Astrocyte (in vitro differentiated cells and primary cell): Measurements from ENCODE around the gene ACADSB. TPM values are rescaled to one million over a fixed set of nuclear protein-coding genes. Genes with fewer than 3 reads are reported as not detected.

Source experiments
- DNase-seq: peaks from one replicate; pipeline ENCODE4 v3.0.0-alpha.2; 2010; ENCODE audit warnings: low read depth
- FAIRE-seq: peaks from 2 replicates; lab custom pipeline; 2011; peaks lifted over from hg19 to GRCh38; lab: Jason Lieb, UNC
- H2AFZ ChIP-seq: 2 replicates; pipeline ENCODE4 v1.6.0; 2012; ENCODE audit warnings: low read depth, low read length, inconsistent platforms
- H3K27ac ChIP-seq: 2 replicates; pipeline ENCODE4 v1.5.1; 2011; ENCODE audit warnings: low read depth, low read length, inconsistent platforms
- H3K27me3 ChIP-seq: 2 replicates; pipeline ENCODE4 v1.6.0; 2011; ENCODE audit warnings: low read length, inconsistent platforms; ENCODE audit not compliant: insufficient read depth
- H3K36me3 ChIP-seq: 2 replicates; pipeline ENCODE4 v1.5.1; 2011; ENCODE audit warnings: low read length, inconsistent platforms; ENCODE audit not compliant: insufficient read depth
- H3K4me1 ChIP-seq: 2 replicates; pipeline ENCODE4 v1.5.1; 2011; ENCODE audit warnings: low read length, inconsistent platforms; ENCODE audit not compliant: insufficient read depth
- H3K4me2 ChIP-seq: 2 replicates; pipeline ENCODE4 v1.6.0; 2012; ENCODE audit warnings: low read length, inconsistent platforms
- H3K4me3 ChIP-seq: 2 replicates; pipeline ENCODE4 v1.5.1; 2011; ENCODE audit warnings: low read depth, mild to moderate bottlenecking, low read length, inconsistent platforms; ENCODE audit not compliant: insufficient read depth
- H3K79me2 ChIP-seq: 2 replicates; pipeline ENCODE4 v1.6.0; 2012; ENCODE audit warnings: mild to moderate bottlenecking, low read length, inconsistent platforms; ENCODE audit not compliant: insufficient read depth
- H3K9ac ChIP-seq: 2 replicates; pipeline ENCODE4 v1.6.0; 2012; ENCODE audit warnings: mild to moderate bottlenecking, low read length, inconsistent platforms
- H3K9me3 ChIP-seq: 2 replicates; pipeline ENCODE4 v1.5.1; 2012; ENCODE audit warnings: low read depth, mild to moderate bottlenecking, low read length, inconsistent platforms; ENCODE audit not compliant: insufficient read depth
- H4K20me1 ChIP-seq: 2 replicates; pipeline ENCODE4 v1.6.0; 2012; ENCODE audit warnings: low read length, inconsistent platforms; ENCODE audit not compliant: insufficient read depth
- H3K27ac Mint-ChIP-seq: one replicate; pipeline ENCODE4 v1.8.0; 2021; ENCODE audit warnings: mild to moderate bottlenecking, mixed read lengths; ENCODE audit not compliant: unreplicated experiment
- H3K27me3 Mint-ChIP-seq: one replicate; pipeline ENCODE4 v1.8.0; 2021; ENCODE audit warnings: low read depth, mixed read lengths; ENCODE audit not compliant: unreplicated experiment
- H3K36me3 Mint-ChIP-seq: one replicate; pipeline ENCODE4 v1.8.0; 2021; ENCODE audit warnings: low read depth, mixed read lengths; ENCODE audit not compliant: unreplicated experiment
- H3K4me1 Mint-ChIP-seq: one replicate; pipeline ENCODE4 v1.8.0; 2021; ENCODE audit warnings: low read depth, mixed read lengths; ENCODE audit not compliant: unreplicated experiment
- H3K4me3 Mint-ChIP-seq: one replicate; pipeline ENCODE4 v1.8.0; 2021; ENCODE audit warnings: mild to moderate bottlenecking, moderate library complexity, mixed read lengths; ENCODE audit not compliant: unreplicated experiment
- H3K9me3 Mint-ChIP-seq: one replicate; pipeline ENCODE4 v1.8.0; 2021; ENCODE audit warnings: mild to moderate bottlenecking, mixed read lengths; ENCODE audit not compliant: unreplicated experiment
- EZH2 ChIP-seq: IDR thresholded peaks from 2 replicates; pipeline ENCODE4 v1.6.1; 2012; ENCODE audit warnings: mild to moderate bottlenecking, low read length, inconsistent platforms; ENCODE audit not compliant: insufficient read depth
- total RNA-seq: library from RNA; stranded (reverse); gene quantifications from 2 replicates; pipeline ENCODE4 v1.2.1, GENCODE V29; 2021
- TF ChIP-seq, protein P1 (sequence below): IDR thresholded peaks from 2 replicates; pipeline ENCODE4 v1.5.1; 2011; ENCODE audit warnings: low read depth, mild to moderate bottlenecking, inconsistent platforms, low read length, moderate library complexity; ENCODE audit not compliant: insufficient read depth

ACADSB gene
- total RNA-seq, 1 donor from 2014 or later = 10.0 TPM

DNA sequence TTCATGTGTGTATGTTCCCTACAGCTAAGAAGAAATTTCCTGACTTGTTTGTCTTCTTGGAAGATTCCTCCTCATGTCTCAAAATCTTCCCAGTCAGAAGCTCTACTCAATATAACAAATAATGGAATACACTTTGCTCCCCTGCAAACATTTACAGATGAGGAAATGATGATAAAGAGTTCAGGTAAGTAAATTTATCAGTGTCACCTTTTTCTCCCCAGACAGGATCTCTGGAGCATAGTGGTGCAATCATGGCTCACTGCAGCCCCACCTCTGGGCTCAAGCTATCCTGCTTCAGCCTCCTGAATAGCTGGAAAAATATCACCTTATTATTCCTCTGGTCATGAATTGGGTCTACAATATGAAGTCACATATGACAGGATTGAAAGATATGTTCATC lies 25.5 kb downstream of the ACADSB start:
- Mint-ChIP-seq H3K27me3 (no peaks in the 10 kb centered on the region), H3K36me3 (no peaks in the 10 kb centered on the region), H3K27ac (no peak overlapping the region), H3K4me3 (no peak overlapping the region), H3K9me3 (no peaks in the 10 kb centered on the region), H3K4me1 (no peaks in the 10 kb centered on the region)
- FAIRE-seq (no peak), DNase-seq (no peak)
- Histone ChIP-seq H2AFZ (no peak overlapping the region), H3K27me3 (no peaks in the 10 kb centered on the region), H3K79me2 (no peaks in the 10 kb centered on the region), H3K9me3 (no peaks in the 10 kb centered on the region), H3K9ac (no peak overlapping the region), H4K20me1 (no peaks in the 10 kb centered on the region), H3K27ac (no peak overlapping the region), H3K4me1 (no peaks in the 10 kb centered on the region), H3K4me2 (no peak overlapping the region), H3K4me3 (no peak overlapping the region), H3K36me3 (no peaks in the 10 kb centered on the region)
- TF ChIP-seq, protein P1, sequence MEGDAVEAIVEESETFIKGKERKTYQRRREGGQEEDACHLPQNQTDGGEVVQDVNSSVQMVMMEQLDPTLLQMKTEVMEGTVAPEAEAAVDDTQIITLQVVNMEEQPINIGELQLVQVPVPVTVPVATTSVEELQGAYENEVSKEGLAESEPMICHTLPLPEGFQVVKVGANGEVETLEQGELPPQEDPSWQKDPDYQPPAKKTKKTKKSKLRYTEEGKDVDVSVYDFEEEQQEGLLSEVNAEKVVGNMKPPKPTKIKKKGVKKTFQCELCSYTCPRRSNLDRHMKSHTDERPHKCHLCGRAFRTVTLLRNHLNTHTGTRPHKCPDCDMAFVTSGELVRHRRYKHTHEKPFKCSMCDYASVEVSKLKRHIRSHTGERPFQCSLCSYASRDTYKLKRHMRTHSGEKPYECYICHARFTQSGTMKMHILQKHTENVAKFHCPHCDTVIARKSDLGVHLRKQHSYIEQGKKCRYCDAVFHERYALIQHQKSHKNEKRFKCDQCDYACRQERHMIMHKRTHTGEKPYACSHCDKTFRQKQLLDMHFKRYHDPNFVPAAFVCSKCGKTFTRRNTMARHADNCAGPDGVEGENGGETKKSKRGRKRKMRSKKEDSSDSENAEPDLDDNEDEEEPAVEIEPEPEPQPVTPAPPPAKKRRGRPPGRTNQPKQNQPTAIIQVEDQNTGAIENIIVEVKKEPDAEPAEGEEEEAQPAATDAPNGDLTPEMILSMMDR = no peak
- TF ChIP-seq EZH2 = no peak

DNA sequence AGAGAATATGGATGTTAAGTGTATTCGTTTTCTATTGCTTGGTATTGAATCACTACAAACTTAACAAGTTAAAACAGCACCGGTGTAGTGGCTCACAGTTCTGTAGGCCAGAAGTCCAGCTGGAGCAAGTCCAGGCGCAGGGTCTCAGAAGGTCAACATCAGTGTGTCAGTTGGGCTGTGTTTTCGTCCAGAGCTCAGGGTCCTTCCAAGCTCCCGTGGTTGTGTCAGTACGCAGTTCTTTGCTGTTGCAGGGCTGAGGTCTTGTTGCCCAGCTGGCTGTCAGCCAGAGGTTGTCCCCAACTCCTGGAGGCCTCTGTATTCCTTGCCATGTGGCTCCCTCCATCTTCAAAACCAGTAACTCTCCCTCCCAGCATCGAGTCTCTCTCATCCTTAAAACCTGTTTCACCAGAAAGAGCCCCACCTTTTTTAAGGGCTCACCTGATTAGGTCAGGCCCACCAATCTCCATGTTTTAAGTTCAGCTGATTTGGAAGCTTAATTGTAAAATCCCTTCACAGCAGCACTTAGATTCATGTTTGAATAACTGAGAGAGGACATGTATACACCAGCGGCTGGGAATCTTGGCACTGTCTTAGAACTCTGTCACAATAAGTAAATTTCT lies 26.8 kb downstream of the ACADSB start:
- Histone ChIP-seq H2AFZ (no peak overlapping the region), H3K4me3 (no peak overlapping the region), H4K20me1 (no peaks in the 10 kb centered on the region), H3K27ac (no peak overlapping the region), H3K9me3 (no peaks in the 10 kb centered on the region), H3K9ac (no peak overlapping the region), H3K79me2 (no peaks in the 10 kb centered on the region), H3K4me1 (no peaks in the 10 kb centered on the region), H3K4me2 (no peak overlapping the region), H3K36me3 (no peaks in the 10 kb centered on the region), H3K27me3 (no peaks in the 10 kb centered on the region)
- no peak overlapping the region for H3K4me3 Mint-ChIP-seq
- H3K27ac Mint-ChIP-seq = no peak overlapping the region
- H3K27me3 Mint-ChIP-seq = no peaks in the 10 kb centered on the region
- no peak for TF ChIP-seq EZH2
- TF ChIP-seq, protein P1 = no peak
- no peaks in the 10 kb centered on the region for H3K9me3 Mint-ChIP-seq
- H3K36me3 Mint-ChIP-seq = no peaks in the 10 kb centered on the region
- DNase-seq (no peak), FAIRE-seq (no peak)
- H3K4me1 Mint-ChIP-seq = no peaks in the 10 kb centered on the region
